Tibial artery (tissue), 4 donors: ENCODE measurements around the gene FAM3A.

Source experiments
- DNase-seq, 2 donors: peaks; one replicate each; pipeline ENCODE4 v3.0.0-alpha.2; 2019
- H3K27ac ChIP-seq, 2 donors: fragments of 200-600 bp; sonication (generic) in 1 of 2; 1 replicate in 1 of 2; 2 replicates in 1 of 2; pipeline ENCODE4 v1.5.1; 2018 to 2019; ENCODE audit warnings: mild to moderate bottlenecking in 1 of 2
- H3K27me3 ChIP-seq, 2 donors: fragments of 200-600 bp; sonication (generic) in 1 of 2; one replicate each; pipeline versions ENCODE4 v1.5.1 to v1.6.0; 2016 to 2019
- H3K36me3 ChIP-seq, 3 donors: fragments of 200-600 bp; sonication (generic) in 2 of 3; one replicate each; pipeline ENCODE4 v1.5.1; 2016 to 2019; ENCODE audit warnings: mild to moderate bottlenecking in 2 of 3
- H3K4me1 ChIP-seq, 4 donors: fragments of 200-600 bp; sonication (generic) in 2 of 4; 1 replicate in 3 of 4; 2 replicates in 1 of 4; pipeline ENCODE4 v1.5.1; 2016 to 2019
- H3K4me3 ChIP-seq, 2 donors: fragments of 200-600 bp; sonication (generic) in 1 of 2; 1 replicate in 1 of 2; 2 replicates in 1 of 2; pipeline ENCODE4 v1.5.1; 2018 to 2019; ENCODE audit warnings: mild to moderate bottlenecking in 2 of 2
- H3K9me3 ChIP-seq, 3 donors: fragments of 200-600 bp; sonication (generic) in 1 of 3; one replicate each; pipeline ENCODE4 v1.5.1; 2016 to 2019
- intact Hi-C: fragments of 100-400 bp; cut with DNase I; formaldehyde crosslinking; loops from one replicate; pipeline ENCODE4 v1.15.0; 2023; ENCODE audit warnings: low total_unique reads
- TF ChIP-seq, protein P1 (sequence below), 2 experiments: fragments of 200-600 bp in 1 of 2; fragments of 450-650 bp in 1 of 2; IDR thresholded peaks; one replicate each; pipeline ENCODE4 v1.5.1; 2017 to 2019; ENCODE audit warnings: antibody characterized with exemption in 2 of 2, mild to moderate bottlenecking in 1 of 2, moderate library complexity in 1 of 2

The FAM3A gene

GRCh38 chrX:154466036-154466435 is 50.0 kb downstream of the FAM3A start:
- TF ChIP-seq, protein P1, sequence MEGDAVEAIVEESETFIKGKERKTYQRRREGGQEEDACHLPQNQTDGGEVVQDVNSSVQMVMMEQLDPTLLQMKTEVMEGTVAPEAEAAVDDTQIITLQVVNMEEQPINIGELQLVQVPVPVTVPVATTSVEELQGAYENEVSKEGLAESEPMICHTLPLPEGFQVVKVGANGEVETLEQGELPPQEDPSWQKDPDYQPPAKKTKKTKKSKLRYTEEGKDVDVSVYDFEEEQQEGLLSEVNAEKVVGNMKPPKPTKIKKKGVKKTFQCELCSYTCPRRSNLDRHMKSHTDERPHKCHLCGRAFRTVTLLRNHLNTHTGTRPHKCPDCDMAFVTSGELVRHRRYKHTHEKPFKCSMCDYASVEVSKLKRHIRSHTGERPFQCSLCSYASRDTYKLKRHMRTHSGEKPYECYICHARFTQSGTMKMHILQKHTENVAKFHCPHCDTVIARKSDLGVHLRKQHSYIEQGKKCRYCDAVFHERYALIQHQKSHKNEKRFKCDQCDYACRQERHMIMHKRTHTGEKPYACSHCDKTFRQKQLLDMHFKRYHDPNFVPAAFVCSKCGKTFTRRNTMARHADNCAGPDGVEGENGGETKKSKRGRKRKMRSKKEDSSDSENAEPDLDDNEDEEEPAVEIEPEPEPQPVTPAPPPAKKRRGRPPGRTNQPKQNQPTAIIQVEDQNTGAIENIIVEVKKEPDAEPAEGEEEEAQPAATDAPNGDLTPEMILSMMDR (IDR thresholded peaks at IDR 0.05) = no peak
- H3K36me3 ChIP-seq = peaks cover 21 to 98% (median 51%) of the 10 kb centered on the region in 3 donors
- intact Hi-C loops = no loop called here
- H3K4me3 ChIP-seq = no peak overlapping the region
- no peaks in the 10 kb centered on the region for H3K9me3 ChIP-seq
- DNase-seq = no peak
- no peaks in the 10 kb centered on the region for H3K4me1 ChIP-seq
- no peak overlapping the region for H3K27ac ChIP-seq
- no peaks in the 10 kb centered on the region for H3K27me3 ChIP-seq

DNA sequence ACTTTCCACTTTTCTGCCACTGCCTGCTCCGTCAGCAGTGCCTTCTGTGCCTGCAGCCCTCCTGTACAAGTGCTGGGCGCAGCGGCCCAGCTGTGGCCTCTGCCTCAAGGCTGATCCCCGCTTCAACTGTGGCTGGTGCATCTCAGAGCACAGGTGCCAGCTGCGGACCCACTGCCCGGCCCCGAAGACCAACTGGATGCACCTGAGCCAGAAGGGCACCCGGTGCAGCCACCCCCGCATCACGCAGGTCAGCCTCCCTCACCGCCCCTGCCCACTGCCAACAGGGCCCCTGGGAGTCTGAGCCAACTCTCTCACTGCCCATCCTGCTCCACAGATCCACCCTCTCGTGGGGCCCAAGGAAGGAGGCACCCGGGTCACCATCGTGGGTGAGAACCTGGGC is 50.4 kb downstream of the FAM3A start:
- TF ChIP-seq, protein P1 (IDR thresholded peaks at IDR 0.05) = no peak
- Histone ChIP-seq H3K27ac (no peak overlapping the region), H3K4me3 (no peak overlapping the region), H3K27me3 (no peaks in the 10 kb centered on the region), H3K36me3 (peaks cover 21 to 94% (median 46%) of the 10 kb centered on the region in 3 donors), H3K9me3 (no peaks in the 10 kb centered on the region), H3K4me1 (peaks cover 0 to 2% (median 0%) of the 10 kb centered on the region in 4 donors)
- DNase-seq = no peak
- intact Hi-C loops = no loop called here

DNA sequence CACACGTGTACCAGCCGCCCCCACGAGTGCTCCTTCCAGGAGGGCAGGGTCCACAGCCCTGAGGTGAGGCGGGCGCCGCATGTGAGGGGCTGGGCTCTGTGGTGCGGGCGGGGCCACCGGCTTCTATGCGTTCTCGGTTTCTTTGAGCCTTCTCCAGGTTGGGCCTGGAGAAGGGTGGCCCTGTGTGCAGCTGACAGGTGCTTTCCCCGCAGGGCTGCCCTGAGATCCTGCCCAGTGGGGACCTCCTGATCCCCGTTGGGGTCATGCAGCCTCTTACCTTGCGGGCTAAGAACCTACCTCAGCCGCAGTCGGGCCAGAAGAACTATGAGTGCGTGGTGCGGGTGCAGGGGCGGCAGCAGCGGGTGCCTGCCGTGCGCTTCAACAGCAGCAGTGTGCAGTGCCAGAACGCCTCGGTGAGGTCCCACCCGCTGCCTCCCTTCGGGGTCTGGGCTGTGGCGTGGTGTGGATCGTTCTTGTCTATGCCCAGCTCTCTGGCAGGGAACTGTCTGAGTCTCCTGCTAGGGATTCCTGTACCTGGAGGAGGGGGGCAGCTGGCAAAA is 51.1 kb downstream of the FAM3A start:
- Histone ChIP-seq H3K9me3 (no peaks in the 10 kb centered on the region), H3K4me1 (peaks cover 0 to 9% (median 4%) of the 10 kb centered on the region in 4 donors), H3K36me3 (peaks cover 21 to 87% (median 39%) of the 10 kb centered on the region in 3 donors), H3K27ac (no peak overlapping the region), H3K27me3 (no peaks in the 10 kb centered on the region), H3K4me3 (no peak overlapping the region)
- intact Hi-C loops = no loop called here
- TF ChIP-seq, protein P1 (IDR thresholded peaks at IDR 0.05) = no peak
- no peak for DNase-seq

DNA sequence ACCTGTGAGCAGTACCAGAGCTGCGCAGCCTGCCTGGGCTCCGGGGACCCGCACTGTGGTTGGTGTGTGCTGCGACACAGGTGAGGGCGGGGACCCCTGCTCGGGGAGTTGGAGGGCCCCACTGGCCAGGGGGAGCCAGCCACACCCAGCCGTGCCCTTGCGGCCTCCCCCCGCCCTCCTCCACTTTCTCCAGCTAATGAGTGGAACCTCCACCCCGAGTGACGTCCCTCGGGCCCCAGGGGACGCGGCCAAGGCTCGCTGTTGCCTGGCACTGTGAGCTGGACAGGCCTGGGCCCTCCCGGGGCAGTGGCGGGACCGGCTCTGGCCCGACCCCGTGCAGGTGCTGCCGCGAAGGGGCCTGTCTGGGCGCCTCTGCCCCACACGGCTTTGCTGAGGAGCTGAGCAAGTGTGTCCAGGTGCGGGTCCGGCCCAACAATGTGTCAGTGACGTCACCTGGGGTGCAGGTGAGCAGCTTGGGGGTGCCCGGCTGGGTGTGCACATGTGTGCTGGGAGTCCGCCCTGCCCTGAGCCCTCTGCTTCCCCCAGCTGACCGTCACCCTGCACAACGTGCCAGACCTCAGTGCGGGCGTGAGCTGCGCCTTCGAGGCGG is 52.3 kb downstream of the FAM3A start:
- no peak for DNase-seq
- intact Hi-C loops = no loop called here
- Histone ChIP-seq H3K27ac (no peak overlapping the region), H3K4me3 (no peak overlapping the region), H3K36me3 (peaks cover 17 to 76% (median 30%) of the 10 kb centered on the region in 3 donors), H3K9me3 (no peaks in the 10 kb centered on the region), H3K4me1 (peaks cover 0 to 16% (median 12%) of the 10 kb centered on the region in 4 donors), H3K27me3 (no peaks in the 10 kb centered on the region)
- TF ChIP-seq, protein P1 (IDR thresholded peaks at IDR 0.05) = no peak

DNA sequence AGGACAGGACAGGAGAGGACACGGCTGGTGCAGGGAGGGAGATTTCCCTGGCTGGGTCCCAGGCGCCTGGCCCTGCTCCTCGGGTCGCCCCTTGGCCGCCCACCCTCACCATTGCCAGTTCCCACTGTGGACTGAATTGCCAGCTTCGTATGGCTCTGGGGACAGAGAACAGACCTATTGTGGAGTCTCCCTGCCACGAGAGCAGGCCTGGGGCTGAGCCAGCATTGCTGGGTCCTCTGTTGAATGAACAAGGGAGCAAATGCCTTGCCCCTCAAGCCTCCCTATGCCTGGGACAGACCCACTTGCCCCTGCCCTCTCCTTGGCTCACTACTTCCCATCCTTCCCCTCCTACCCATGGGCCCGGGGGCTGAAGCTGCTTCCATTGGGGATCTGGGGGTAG is 53.6 kb downstream of the FAM3A start:
- Histone ChIP-seq H3K4me1 (peaks cover 0 to 16% (median 12%) of the 10 kb centered on the region in 4 donors), H3K36me3 (peaks cover 17 to 62% (median 19%) of the 10 kb centered on the region in 3 donors), H3K27ac (no peak overlapping the region), H3K9me3 (no peaks in the 10 kb centered on the region), H3K4me3 (no peak overlapping the region), H3K27me3 (no peaks in the 10 kb centered on the region)
- TF ChIP-seq, protein P1 (IDR thresholded peaks at IDR 0.05) = no peak
- intact Hi-C loops = no loop called here
- no peak for DNase-seq
